Spleen (tissue), 7 donors: ENCODE data around the gene AQP9.

Experiments
- POLR2A ChIP-seq, 3 donors: fragments of 450-650 bp; IDR thresholded peaks; one replicate each; pipeline ENCODE4 v1.5.1; 2017; ENCODE audit warnings: antibody characterized with exemption in 3 of 3, mild to moderate bottlenecking in 1 of 3
- POLR2AphosphoS5 ChIP-seq, 3 donors: sonication (generic); formaldehyde crosslinking; IDR thresholded peaks; one replicate each; pipeline ENCODE4 v1.5.1; 2017; ENCODE audit warnings: antibody characterized with exemption in 3 of 3
- TF ChIP-seq, protein P1 (sequence below), 11 experiments: fragments of 200-600 bp in 7 of 11; fragments of 450-650 bp in 4 of 11; sonication (generic) in 4 of 11; IDR thresholded peaks in 8 of 11; conservative IDR thresholded peaks in 3 of 11; 1 replicate in 7 of 11; 2 replicates in 4 of 11; pipeline versions ENCODE4 v1.4.0 to v1.8.0; 2016 to 2021; ENCODE audit warnings: antibody characterized with exemption in 11 of 11, inconsistent platforms in 4 of 11, mild to moderate bottlenecking in 1 of 11
- donor health status: DM: no; HTN: no; CAD: no; lungs with moderate emphysema.
- donor health status: DM: no; HTN: no; CAD: no.
- donor health status: DM: no; HTN: no; CAD: no.

DNA sequence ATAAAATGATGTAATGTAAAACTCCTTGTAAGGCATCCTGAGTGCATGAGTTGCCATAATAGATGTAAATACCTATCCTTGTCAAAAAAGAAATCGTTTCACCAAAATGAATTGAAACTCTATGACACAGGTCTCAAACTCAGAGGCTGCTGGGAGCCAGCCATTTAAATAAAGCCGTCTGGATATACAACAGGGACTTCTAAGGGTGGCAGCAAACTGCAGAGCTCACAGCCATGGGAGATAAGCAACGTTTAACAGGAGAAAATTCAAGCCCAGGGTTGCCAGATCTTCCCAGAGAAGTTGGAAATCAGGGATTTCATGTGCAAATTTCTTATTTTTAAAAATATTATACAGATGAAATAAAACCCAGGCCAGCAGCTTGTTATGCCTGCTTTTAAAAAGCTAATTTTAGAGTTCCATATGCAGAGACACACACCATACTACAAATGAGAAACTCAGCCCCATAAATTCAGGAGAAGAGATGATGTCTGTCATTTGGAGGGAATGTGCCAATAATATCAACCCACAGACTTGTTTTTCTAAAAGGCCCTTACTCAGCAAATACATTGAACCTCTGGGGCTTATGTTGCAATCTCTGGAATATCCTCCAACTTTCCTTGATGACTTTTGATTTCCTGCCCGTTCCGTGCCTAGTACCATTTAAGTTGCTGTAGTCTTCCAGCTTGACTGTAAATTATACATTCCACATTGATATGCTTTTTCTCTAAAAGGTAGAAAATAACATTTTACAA lies 75.6 kb downstream of the AQP9 start:
- TF ChIP-seq, protein P1, sequence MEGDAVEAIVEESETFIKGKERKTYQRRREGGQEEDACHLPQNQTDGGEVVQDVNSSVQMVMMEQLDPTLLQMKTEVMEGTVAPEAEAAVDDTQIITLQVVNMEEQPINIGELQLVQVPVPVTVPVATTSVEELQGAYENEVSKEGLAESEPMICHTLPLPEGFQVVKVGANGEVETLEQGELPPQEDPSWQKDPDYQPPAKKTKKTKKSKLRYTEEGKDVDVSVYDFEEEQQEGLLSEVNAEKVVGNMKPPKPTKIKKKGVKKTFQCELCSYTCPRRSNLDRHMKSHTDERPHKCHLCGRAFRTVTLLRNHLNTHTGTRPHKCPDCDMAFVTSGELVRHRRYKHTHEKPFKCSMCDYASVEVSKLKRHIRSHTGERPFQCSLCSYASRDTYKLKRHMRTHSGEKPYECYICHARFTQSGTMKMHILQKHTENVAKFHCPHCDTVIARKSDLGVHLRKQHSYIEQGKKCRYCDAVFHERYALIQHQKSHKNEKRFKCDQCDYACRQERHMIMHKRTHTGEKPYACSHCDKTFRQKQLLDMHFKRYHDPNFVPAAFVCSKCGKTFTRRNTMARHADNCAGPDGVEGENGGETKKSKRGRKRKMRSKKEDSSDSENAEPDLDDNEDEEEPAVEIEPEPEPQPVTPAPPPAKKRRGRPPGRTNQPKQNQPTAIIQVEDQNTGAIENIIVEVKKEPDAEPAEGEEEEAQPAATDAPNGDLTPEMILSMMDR (IDR thresholded peaks at IDR 0.05 in 8 of 11, conservative IDR thresholded peaks at IDR 0.05 in 3 of 11): no peak
- TF ChIP-seq POLR2AphosphoS5 (IDR thresholded peaks at IDR 0.05): no peak
- no peak for TF ChIP-seq POLR2A (IDR thresholded peaks at IDR 0.05)
